Stomach (tissue), 4 donors: ENCODE data around the gene UNC119B.

Experiments
- POLR2AphosphoS5 ChIP-seq, 3 donors: sonication (generic); formaldehyde crosslinking; IDR thresholded peaks; one replicate each; pipeline ENCODE4 v1.6.1; 2016; ENCODE audit warnings: antibody characterized with exemption in 3 of 3
- TF ChIP-seq, protein P1 (sequence below), 7 experiments: fragments of 450-650 bp in 4 of 7; fragments of 200-600 bp in 3 of 7; sonication (generic) in 3 of 7; IDR thresholded peaks; one replicate each; pipeline ENCODE4 v1.5.1; 2016 to 2019; ENCODE audit warnings: antibody characterized with exemption in 7 of 7, control low read depth in 2 of 7, mild to moderate bottlenecking in 1 of 7

DNA sequence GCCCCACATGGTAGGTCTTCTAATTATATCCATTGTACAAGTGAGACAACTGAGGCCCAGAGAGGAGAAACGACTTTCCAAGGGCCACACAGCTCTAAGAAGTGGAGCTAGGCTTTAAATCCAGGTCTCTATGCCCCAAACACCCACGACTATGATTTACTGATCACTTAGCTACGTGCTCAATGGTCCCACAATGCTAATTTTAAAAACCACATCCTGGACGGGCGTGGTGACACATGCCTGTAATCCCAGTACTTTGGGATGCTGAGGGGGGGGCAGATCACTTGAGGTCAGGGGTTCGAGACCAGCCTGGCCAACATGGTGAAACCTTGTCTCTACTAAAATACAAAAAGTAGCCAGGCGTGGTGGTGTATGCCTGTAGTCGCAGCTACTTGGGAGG is 31.7 kb upstream of the UNC119B start:
- TF ChIP-seq, protein P1, sequence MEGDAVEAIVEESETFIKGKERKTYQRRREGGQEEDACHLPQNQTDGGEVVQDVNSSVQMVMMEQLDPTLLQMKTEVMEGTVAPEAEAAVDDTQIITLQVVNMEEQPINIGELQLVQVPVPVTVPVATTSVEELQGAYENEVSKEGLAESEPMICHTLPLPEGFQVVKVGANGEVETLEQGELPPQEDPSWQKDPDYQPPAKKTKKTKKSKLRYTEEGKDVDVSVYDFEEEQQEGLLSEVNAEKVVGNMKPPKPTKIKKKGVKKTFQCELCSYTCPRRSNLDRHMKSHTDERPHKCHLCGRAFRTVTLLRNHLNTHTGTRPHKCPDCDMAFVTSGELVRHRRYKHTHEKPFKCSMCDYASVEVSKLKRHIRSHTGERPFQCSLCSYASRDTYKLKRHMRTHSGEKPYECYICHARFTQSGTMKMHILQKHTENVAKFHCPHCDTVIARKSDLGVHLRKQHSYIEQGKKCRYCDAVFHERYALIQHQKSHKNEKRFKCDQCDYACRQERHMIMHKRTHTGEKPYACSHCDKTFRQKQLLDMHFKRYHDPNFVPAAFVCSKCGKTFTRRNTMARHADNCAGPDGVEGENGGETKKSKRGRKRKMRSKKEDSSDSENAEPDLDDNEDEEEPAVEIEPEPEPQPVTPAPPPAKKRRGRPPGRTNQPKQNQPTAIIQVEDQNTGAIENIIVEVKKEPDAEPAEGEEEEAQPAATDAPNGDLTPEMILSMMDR (IDR thresholded peaks at IDR 0.05): no peak
- TF ChIP-seq POLR2AphosphoS5 (IDR thresholded peaks at IDR 0.05): no peak
